HepG2 (cell line): Measurements from ENCODE around the gene PRCP. TPM values are rescaled to one million over a fixed set of nuclear protein-coding genes. Genes with fewer than 3 reads are reported as not detected.
A peak's percentile ranks its signal among the peaks of the same experiment; 100 is the strongest.

Experiments used
- ATAC-seq: fragments of 200-7000 bp; cut with Tn5 transposase; 3 replicates; pipeline ENCODE4 v1.9.1; 2020; ENCODE audit warnings: mild to moderate bottlenecking, moderate library complexity
- BruUV-seq: library from RNA; stranded (reverse); fragments of 400-500 nt; replicated peaks from 2 replicates; lab custom pipeline; 2021; lab: Mats Ljungman, UMichigan
- CTCF ChIA-PET: fragments of 300-600 bp; formaldehyde crosslinking; extraction: SDS; loops from one replicate; lab custom pipeline; 2021; ENCODE audit warnings: low total read pairs, inconsistent platforms, low intra/inter-chr PET ratio; lab: Yijun Ruan, JAX
- POLR2A ChIA-PET: fragments of 350-600 bp; sonication (Branson Sonifier 250); formaldehyde crosslinking; loops from one replicate; lab custom pipeline; 2020; ENCODE audit warnings: antibody characterized with exemption, inconsistent platforms; lab: Yijun Ruan, JAX
- DNase-seq: peaks from one replicate; pipeline ENCODE4 v3.0.0-alpha.2; 2015; ENCODE audit warnings: low spot score
- FAIRE-seq: peaks from 3 replicates; lab custom pipeline; 2011; peaks lifted over from hg19 to GRCh38; lab: Jason Lieb, UNC
- H2AFZ ChIP-seq: one replicate; pipeline ENCODE4 v1.6.1; 2011; ENCODE audit warnings: low read length, inconsistent platforms
- H3K27ac ChIP-seq: fragments of 300-600 bp; 3 replicates; pipeline ENCODE4 v1.8.0; 2011; ENCODE audit warnings: mixed run types, mild to moderate bottlenecking, mixed read lengths, low read length, inconsistent platforms; ENCODE audit not compliant: insufficient read depth; ENCODE audit errors: extremely low read length
- H3K27me3 ChIP-seq, 2 experiments: fragments of 200-600 bp in 1 of 2; 2 replicates in 1 of 2; 3 replicates in 1 of 2; pipeline versions ENCODE4 v1.6.0 to v1.8.0; 2011; ENCODE audit warnings: low read length in 2 of 2, mild to moderate bottlenecking in 2 of 2, moderate library complexity in 2 of 2, inconsistent platforms in 1 of 2; ENCODE audit not compliant: insufficient read depth in 2 of 2, control insufficient read depth in 1 of 2
- H3K36me3 ChIP-seq, 2 experiments: fragments of 200-600 bp in 1 of 2; replicated peaks in 1 of 2; 2 replicates in 1 of 2; 3 replicates in 1 of 2; pipeline versions ENCODE4 v1.5.1 to v1.8.0; 2011; ENCODE audit warnings: low read length in 2 of 2, inconsistent platforms in 1 of 2; ENCODE audit not compliant: insufficient read depth in 2 of 2, control insufficient read depth in 1 of 2
- H3K4me1 ChIP-seq: 2 replicates; pipeline ENCODE4 v1.5.1; 2012; ENCODE audit warnings: low read length, inconsistent platforms; ENCODE audit not compliant: insufficient read depth
- H3K4me2 ChIP-seq: 2 replicates; pipeline ENCODE4 v1.6.0; 2011; ENCODE audit warnings: low read depth, low read length, inconsistent platforms
- H3K4me3 ChIP-seq, 3 experiments: fragments of 200-600 bp in 1 of 3; sonication (generic), shearing (Covaris generic) in 1 of 3; replicated peaks in 1 of 3; 2 replicates each; pipeline ENCODE4 v1.5.1; 2011 to 2016; ENCODE audit warnings: low read length in 3 of 3, inconsistent platforms in 2 of 3, low read depth in 2 of 3, mild to moderate bottlenecking in 2 of 3, control low read depth in 1 of 3, mixed read lengths in 1 of 3; ENCODE audit not compliant: insufficient read depth in 1 of 3
- H3K79me2 ChIP-seq: one replicate; pipeline ENCODE4 v1.6.1; 2011; ENCODE audit warnings: low read length, inconsistent platforms; ENCODE audit not compliant: insufficient read depth
- H3K9ac ChIP-seq: 2 replicates; pipeline ENCODE4 v1.6.0; 2011; ENCODE audit warnings: mild to moderate bottlenecking, low read depth, low read length, inconsistent platforms; ENCODE audit not compliant: insufficient read depth
- H3K9me3 ChIP-seq: 2 replicates; pipeline ENCODE4 v1.5.1; 2012; ENCODE audit warnings: mild to moderate bottlenecking, low read length
- H4K20me1 ChIP-seq: 2 replicates; pipeline ENCODE4 v1.6.0; 2011; ENCODE audit warnings: inconsistent platforms, mild to moderate bottlenecking, low read length, moderate library complexity; ENCODE audit not compliant: insufficient read depth
- AGO2 ChIP-seq: fragments of 200-400 bp; formaldehyde crosslinking; optimal IDR thresholded peaks from 2 replicates; pipeline ENCODE3; 2017; ENCODE audit warnings: mild to moderate bottlenecking, low read depth, low read length, moderate library complexity
- ISX ChIP-seq: sonication (generic); formaldehyde crosslinking; conservative IDR thresholded peaks from 2 replicates; pipeline ENCODE4 v1.5.0; 2020; ENCODE audit warnings: missing genetic modification reagents
- MAFK ChIP-seq, 2 experiments: IDR thresholded peaks in 1 of 2; conservative IDR thresholded peaks in 1 of 2; 2 replicates each; pipeline ENCODE4 v1.6.1; 2011; ENCODE audit warnings: improper control_type of control experiment in 2 of 2, low read length in 2 of 2
- MLLT10 ChIP-seq: sonication (generic); formaldehyde crosslinking; IDR thresholded peaks from 2 replicates; pipeline ENCODE4 v1.4.0; 2020; ENCODE audit warnings: missing genetic modification reagents
- RNF2 ChIP-seq: fragments of 450-650 bp; conservative IDR thresholded peaks from 2 replicates; pipeline ENCODE4 v1.6.1; 2016; ENCODE audit warnings: low read depth
- ZFP91 ChIP-seq: sonication (generic); formaldehyde crosslinking; IDR thresholded peaks from 2 replicates; pipeline ENCODE4 v1.9.0; 2022; ENCODE audit warnings: missing genetic modification reagents, mild to moderate bottlenecking, borderline replicate concordance
- ZNF101 ChIP-seq: sonication (generic); formaldehyde crosslinking; IDR thresholded peaks from 2 replicates; pipeline ENCODE4 v1.4.0; 2020; ENCODE audit warnings: mild to moderate bottlenecking, low read depth, missing genetic modification reagents, borderline replicate concordance
- ZNF12 ChIP-seq: sonication (generic); formaldehyde crosslinking; IDR thresholded peaks from 2 replicates; pipeline ENCODE4 v1.5.0; 2020; ENCODE audit warnings: missing genetic modification reagents
- in situ Hi-C: cut with HindIII; loops from 2 replicates; pipeline ENCODE4 v1.10.0; 2017; ENCODE audit warnings: low pct_unique_long_range_greater_than_20kb; ENCODE audit not compliant: extremely low pct_ligation_motif_present
- intact Hi-C: fragments of 100-400 bp; cut with micrococcal nuclease; formaldehyde crosslinking; loops from one replicate; pipeline ENCODE4 v1.10.0; 2022; ENCODE audit not compliant: unreplicated experiment
- polyA plus RNA-seq, 8 experiments: library from polyadenylated mRNA; depleted of rRNA in 3 of 8; stranded (reverse) in 7 of 8; unstranded in 1 of 8; fragments of >200 nt; fragmentation: Illumina TruSeq in 4 of 8; extraction: Trizol in 4 of 8; gene quantifications; 2 replicates each; pipeline versions ENCODE4 v1.2.1 to v1.2.3, GENCODE V29; 2011 to 2016; ENCODE audit warnings: low read depth in 4 of 8, missing spikeins in 1 of 8, mixed read lengths in 1 of 8; ENCODE audit not compliant: insufficient read depth in 1 of 8
- total RNA-seq, 5 experiments: library from RNA; depleted of rRNA; stranded (reverse); fragments of >200 nt; fragmentation: Illumina TruSeq; extraction: Trizol; gene quantifications; 2 replicates each; pipeline ENCODE4 v1.2.3, GENCODE V29; 2016; ENCODE audit warnings: low read depth in 1 of 5

PRCP gene
- total and polyA plus RNA-seq, 2 of the 13 experiments (the other 11 are each of a cell fraction or from before 2014, with no cell fraction given): 84.2 to 105 TPM

GRCh38 chr11:82826526-82826925 is 73.7 kb downstream of the PRCP start:
- no peak overlapping the region for H3K9ac ChIP-seq
- no peak overlapping the region for H3K4me3 ChIP-seq
- no peaks in the 10 kb centered on the region; a peak in 1 of 5 replicates for H3K36me3 ChIP-seq
- H3K27ac ChIP-seq: no peak overlapping the region
- peaks cover 19% of the 10 kb centered on the region for H3K4me1 ChIP-seq
- no peaks in the 10 kb centered on the region for H3K27me3 ChIP-seq
- no peaks in the 10 kb centered on the region for H3K9me3 ChIP-seq
- TF ChIP-seq ZNF12 (CRISPR knock-in tag) (no peak), ISX (no peak), RNF2 (no peak), ZNF101 (CRISPR knock-in tag) (no peak), ZFP91 (no peak), MLLT10 (CRISPR knock-in tag) (no peak), AGO2 (no peak), MAFK (conservative IDR thresholded peaks at IDR 0.05 in 1 of 2, IDR thresholded peaks at IDR 0.05 in 1 of 2; ENCODE audit: low read length in 2 of 2) (0 out of 4 replicates have a peak, but pooled peaks of 1 of the 2 experiments have one; percentile 5)
- no peaks in the 10 kb centered on the region for H3K79me2 ChIP-seq
- FAIRE-seq (no peak), DNase-seq (no peak), ATAC-seq (no peak)
- ChIA-PET POLR2A (no interaction called here), CTCF (no interaction called here)
- no TSS peak for BruUV-seq
- no peak overlapping the region for H2AFZ ChIP-seq
- H4K20me1 ChIP-seq: no peaks in the 10 kb centered on the region
- in situ Hi-C loops (no loop called here), intact Hi-C loops (no loop called here)
- H3K4me2 ChIP-seq: no peak overlapping the region
